KMS-11 (cell line): ENCODE results near the gene PRKAA1.
"Not testable (repeated sequence)": the region's sequence is repeated elsewhere in the genome, so short reads cannot be mapped to it uniquely, and the experiment has no call there.

Experiments
- H2AFZ ChIP-seq: fragments of 200-600 bp; sonication (generic); 2 replicates; pipeline ENCODE4 v1.6.1; 2016; ENCODE audit warnings: antibody characterized with exemption, mixed run types, low read depth
- H3K27ac ChIP-seq: fragments of 200-600 bp; sonication (generic); 2 replicates; pipeline ENCODE4 v1.6.1; 2016; ENCODE audit warnings: mild to moderate bottlenecking, mixed run types
- H3K27me3 ChIP-seq: fragments of 200-600 bp; sonication (generic); 2 replicates; pipeline ENCODE4 v1.6.1; 2017; ENCODE audit warnings: mild to moderate bottlenecking, low read depth, mixed run types, moderate library complexity; ENCODE audit not compliant: insufficient read depth
- H3K36me3 ChIP-seq: fragments of 200-600 bp; sonication (generic); 2 replicates; pipeline ENCODE4 v1.6.1; 2017; ENCODE audit warnings: mild to moderate bottlenecking, mixed run types; ENCODE audit not compliant: insufficient read depth
- H3K4me1 ChIP-seq: fragments of 200-600 bp; sonication (generic); 2 replicates; pipeline ENCODE4 v1.6.1; 2016; ENCODE audit warnings: mild to moderate bottlenecking, low read depth, mixed run types; ENCODE audit not compliant: poor library complexity, severe bottlenecking
- H3K4me2 ChIP-seq: fragments of 200-600 bp; sonication (generic); 2 replicates; pipeline ENCODE4 v1.7.0; 2016; ENCODE audit warnings: mild to moderate bottlenecking, mixed run types
- H3K4me3 ChIP-seq: fragments of 200-600 bp; sonication (generic); IDR thresholded peaks from 2 replicates; pipeline ENCODE4 v1.6.1; 2017; ENCODE audit warnings: low read depth, low read length, mixed read lengths; ENCODE audit not compliant: insufficient read depth
- H3K79me2 ChIP-seq: fragments of 200-600 bp; sonication (generic); 2 replicates; pipeline ENCODE4 v1.6.1; 2016; ENCODE audit warnings: low read depth, mixed run types; ENCODE audit not compliant: insufficient read depth
- H3K9ac ChIP-seq: fragments of 200-600 bp; sonication (generic); 2 replicates; pipeline ENCODE4 v1.6.1; 2016; ENCODE audit warnings: mild to moderate bottlenecking, mixed run types
- H4K20me1 ChIP-seq: fragments of 200-600 bp; sonication (generic); 2 replicates; pipeline ENCODE4 v1.6.1; 2016; ENCODE audit warnings: mild to moderate bottlenecking, mixed run types; ENCODE audit not compliant: insufficient read depth
- CTCF ChIP-seq: fragments of 200-600 bp; sonication (generic); conservative IDR thresholded peaks from 2 replicates; pipeline ENCODE4 v1.6.1; 2017; ENCODE audit warnings: low read depth, mild to moderate bottlenecking, antibody characterized with exemption, low read length, moderate library complexity, mixed read lengths

Gene PRKAA1

GRCh38 chr5:40716000-40716399, 82.2 kb downstream of the PRKAA1 start:
- H3K4me3 ChIP-seq = no peak overlapping the region
- TF ChIP-seq CTCF = no peak
- H3K4me1 ChIP-seq = peaks cover 19% of the 10 kb centered on the region
- H3K27ac ChIP-seq = no peak overlapping the region
- no peaks in the 10 kb centered on the region for H3K36me3 ChIP-seq
- H2AFZ ChIP-seq = no peak overlapping the region
- H3K79me2 ChIP-seq = no peaks in the 10 kb centered on the region
- H3K27me3 ChIP-seq = no peaks in the 10 kb centered on the region
- H3K9ac ChIP-seq = no peak overlapping the region
- no peaks in the 10 kb centered on the region for H4K20me1 ChIP-seq
- no peak overlapping the region for H3K4me2 ChIP-seq

DNA sequence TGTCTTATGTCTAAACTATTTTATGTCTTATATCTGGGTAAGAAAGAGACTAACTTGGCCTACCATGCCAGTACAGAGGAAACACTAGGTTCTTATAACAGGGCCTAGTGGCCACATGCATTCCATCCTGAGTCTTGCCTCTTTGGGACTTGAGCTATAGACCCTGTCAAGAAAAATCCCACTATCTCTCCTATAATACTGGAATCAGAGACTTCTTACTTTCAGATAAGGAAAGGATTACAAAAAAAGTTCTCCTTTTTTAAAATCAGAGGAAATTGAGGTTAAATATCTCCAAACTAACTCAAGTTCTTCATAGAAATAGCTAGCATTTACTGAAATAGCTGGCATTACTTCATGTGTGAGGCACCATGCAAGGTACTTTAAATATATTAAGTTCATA, 84.2 kb downstream of the PRKAA1 start:
- Histone ChIP-seq H3K36me3 (no peaks in the 10 kb centered on the region), H3K27me3 (no peaks in the 10 kb centered on the region), H3K4me2 (no peak overlapping the region), H3K79me2 (no peaks in the 10 kb centered on the region), H4K20me1 (no peaks in the 10 kb centered on the region), H3K27ac (no peak overlapping the region), H3K4me3 (no peak overlapping the region), H2AFZ (no peak overlapping the region), H3K9ac (no peak overlapping the region), H3K4me1 (peaks cover 19% of the 10 kb centered on the region)
- TF ChIP-seq CTCF = no peak

DNA sequence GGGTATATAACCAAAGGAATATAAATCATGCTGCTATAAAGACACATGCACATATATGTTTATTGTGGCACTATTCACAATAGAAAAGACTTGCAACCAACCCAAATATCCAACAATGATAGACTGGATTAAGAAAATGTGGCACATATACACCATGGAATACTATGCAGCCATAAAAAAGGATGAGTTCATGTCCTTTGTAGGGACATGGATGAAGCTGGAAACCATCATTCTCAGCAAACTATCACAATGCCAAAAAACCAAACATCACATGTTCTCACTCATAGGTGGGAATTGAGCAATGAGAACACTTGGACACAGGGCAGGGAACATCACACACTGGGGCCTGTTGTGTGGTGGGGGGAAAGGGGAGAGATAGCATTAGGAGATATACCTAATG, 87.6 kb downstream of the PRKAA1 start:
- not testable (repeated sequence) for H3K4me3 ChIP-seq, H3K36me3 ChIP-seq, H3K79me2 ChIP-seq, H3K4me1 ChIP-seq, H4K20me1 ChIP-seq, H3K27me3 ChIP-seq, H2AFZ ChIP-seq, H3K4me2 ChIP-seq, H3K9ac ChIP-seq, H3K27ac ChIP-seq
